Suprapubic skin (tissue), 4 donors: Measurements from ENCODE around the gene IL11RA.

ENCODE experiments used
- EP300 ChIP-seq: sonication (generic); formaldehyde crosslinking; IDR thresholded peaks from one replicate; pipeline ENCODE4 v1.6.1; 2017; ENCODE audit warnings: antibody characterized with exemption
- POLR2A ChIP-seq, 2 donors: fragments of 450-650 bp; IDR thresholded peaks; one replicate each; pipeline ENCODE4 v1.6.1; 2017; ENCODE audit warnings: antibody characterized with exemption in 2 of 2, mild to moderate bottlenecking in 2 of 2, moderate library complexity in 2 of 2
- POLR2AphosphoS5 ChIP-seq, 3 donors: sonication (generic); formaldehyde crosslinking; IDR thresholded peaks; one replicate each; pipeline ENCODE4 v1.6.1; 2017; ENCODE audit warnings: antibody characterized with exemption in 3 of 3
- TF ChIP-seq, protein P1 (sequence below), 2 donors: fragments of 200-600 bp in 1 of 2; fragments of 450-650 bp in 1 of 2; sonication (generic) in 1 of 2; IDR thresholded peaks; one replicate each; pipeline ENCODE4 v1.5.1; 2016 to 2019; ENCODE audit warnings: antibody characterized with exemption in 2 of 2, mild to moderate bottlenecking in 1 of 2, moderate library complexity in 1 of 2

DNA sequence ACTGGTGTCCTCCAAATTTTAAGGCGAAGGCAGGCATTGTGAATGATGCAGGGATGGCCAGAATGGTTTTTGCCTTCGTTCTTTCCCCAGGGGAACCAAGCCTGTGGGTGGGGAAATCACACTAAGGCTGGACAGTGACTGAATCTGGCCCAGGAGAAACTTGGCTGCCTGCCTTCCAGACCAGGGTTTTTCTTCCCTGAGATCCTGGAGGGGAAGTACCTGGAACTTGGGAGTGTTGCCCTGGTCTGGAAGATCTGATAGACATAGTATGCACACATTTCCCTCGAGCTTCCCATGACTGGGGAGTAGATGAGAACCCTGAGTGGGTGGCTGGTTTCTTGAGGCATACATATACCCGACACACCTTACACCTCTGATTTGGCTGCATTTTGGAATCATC, 664 bp upstream of the IL11RA start:
- TF ChIP-seq POLR2AphosphoS5 (IDR thresholded peaks at IDR 0.05) (no peak), POLR2A (IDR thresholded peaks at IDR 0.05) (no peak), EP300 (no peak)
- TF ChIP-seq, protein P1, sequence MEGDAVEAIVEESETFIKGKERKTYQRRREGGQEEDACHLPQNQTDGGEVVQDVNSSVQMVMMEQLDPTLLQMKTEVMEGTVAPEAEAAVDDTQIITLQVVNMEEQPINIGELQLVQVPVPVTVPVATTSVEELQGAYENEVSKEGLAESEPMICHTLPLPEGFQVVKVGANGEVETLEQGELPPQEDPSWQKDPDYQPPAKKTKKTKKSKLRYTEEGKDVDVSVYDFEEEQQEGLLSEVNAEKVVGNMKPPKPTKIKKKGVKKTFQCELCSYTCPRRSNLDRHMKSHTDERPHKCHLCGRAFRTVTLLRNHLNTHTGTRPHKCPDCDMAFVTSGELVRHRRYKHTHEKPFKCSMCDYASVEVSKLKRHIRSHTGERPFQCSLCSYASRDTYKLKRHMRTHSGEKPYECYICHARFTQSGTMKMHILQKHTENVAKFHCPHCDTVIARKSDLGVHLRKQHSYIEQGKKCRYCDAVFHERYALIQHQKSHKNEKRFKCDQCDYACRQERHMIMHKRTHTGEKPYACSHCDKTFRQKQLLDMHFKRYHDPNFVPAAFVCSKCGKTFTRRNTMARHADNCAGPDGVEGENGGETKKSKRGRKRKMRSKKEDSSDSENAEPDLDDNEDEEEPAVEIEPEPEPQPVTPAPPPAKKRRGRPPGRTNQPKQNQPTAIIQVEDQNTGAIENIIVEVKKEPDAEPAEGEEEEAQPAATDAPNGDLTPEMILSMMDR (IDR thresholded peaks at IDR 0.05): no peak
